Keratinocyte (primary cell): ENCODE results near the gene NMNAT2.

Experiments
- EZH2 ChIP-seq: IDR thresholded peaks from one replicate; pipeline ENCODE4 v1.6.1; 2012; ENCODE audit warnings: inconsistent platforms, mild to moderate bottlenecking, low read length, moderate library complexity
- TF ChIP-seq, protein P1 (sequence below), 3 experiments: IDR thresholded peaks in 1 of 3; conservative IDR thresholded peaks in 1 of 3; optimal IDR thresholded peaks in 1 of 3; 2 replicates in 2 of 3; 3 replicates in 1 of 3; pipeline versions ENCODE3 to v1.5.1; 2011; ENCODE audit warnings: low read length in 3 of 3, mild to moderate bottlenecking in 3 of 3, moderate library complexity in 2 of 3, control low read depth in 1 of 3, inconsistent platforms in 1 of 3; ENCODE audit not compliant: insufficient read depth in 2 of 3; ENCODE audit errors: extremely low read depth in 1 of 3

DNA sequence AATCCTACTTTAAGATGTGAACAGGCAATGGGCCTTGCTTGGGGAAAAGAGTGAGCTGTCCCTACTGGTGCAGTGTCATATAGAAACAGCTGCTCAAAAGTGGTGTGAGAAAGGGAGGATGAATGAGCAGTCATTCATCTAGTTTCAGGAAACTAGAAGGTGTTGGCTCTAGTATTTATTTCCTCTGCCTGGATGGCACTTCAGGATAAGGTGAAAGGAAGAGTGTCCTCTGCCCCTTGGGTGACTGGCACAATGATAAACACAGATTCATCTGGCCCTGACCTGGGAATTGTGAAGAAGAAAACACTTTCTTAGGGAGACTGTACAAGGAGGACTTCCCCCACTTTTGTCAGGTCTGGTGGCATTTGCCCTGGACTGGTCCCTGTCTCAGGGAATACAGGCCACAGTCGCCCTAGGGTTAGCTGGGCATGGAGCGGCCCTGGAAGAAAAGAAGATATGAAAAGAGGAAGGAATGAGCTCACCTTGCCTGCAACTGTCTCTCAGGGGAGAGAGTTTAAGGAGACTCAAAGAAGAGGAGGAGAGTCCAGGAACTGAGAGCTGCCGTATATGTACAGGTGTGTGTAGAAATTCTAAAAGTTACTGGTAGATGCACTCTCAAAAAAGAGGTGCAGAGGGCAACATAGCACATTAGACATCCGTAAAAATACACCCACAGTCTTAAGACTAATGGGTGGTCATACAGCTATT lies 13.8 kb upstream of the NMNAT2 start:
- TF ChIP-seq, protein P1, sequence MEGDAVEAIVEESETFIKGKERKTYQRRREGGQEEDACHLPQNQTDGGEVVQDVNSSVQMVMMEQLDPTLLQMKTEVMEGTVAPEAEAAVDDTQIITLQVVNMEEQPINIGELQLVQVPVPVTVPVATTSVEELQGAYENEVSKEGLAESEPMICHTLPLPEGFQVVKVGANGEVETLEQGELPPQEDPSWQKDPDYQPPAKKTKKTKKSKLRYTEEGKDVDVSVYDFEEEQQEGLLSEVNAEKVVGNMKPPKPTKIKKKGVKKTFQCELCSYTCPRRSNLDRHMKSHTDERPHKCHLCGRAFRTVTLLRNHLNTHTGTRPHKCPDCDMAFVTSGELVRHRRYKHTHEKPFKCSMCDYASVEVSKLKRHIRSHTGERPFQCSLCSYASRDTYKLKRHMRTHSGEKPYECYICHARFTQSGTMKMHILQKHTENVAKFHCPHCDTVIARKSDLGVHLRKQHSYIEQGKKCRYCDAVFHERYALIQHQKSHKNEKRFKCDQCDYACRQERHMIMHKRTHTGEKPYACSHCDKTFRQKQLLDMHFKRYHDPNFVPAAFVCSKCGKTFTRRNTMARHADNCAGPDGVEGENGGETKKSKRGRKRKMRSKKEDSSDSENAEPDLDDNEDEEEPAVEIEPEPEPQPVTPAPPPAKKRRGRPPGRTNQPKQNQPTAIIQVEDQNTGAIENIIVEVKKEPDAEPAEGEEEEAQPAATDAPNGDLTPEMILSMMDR (optimal IDR thresholded peaks at IDR 0.05 in 1 of 3, IDR thresholded peaks at IDR 0.05 in 1 of 3, conservative IDR thresholded peaks at IDR 0.05 in 1 of 3; ENCODE audit: extremely low read depth in 1 of 3, insufficient read depth in 2 of 3, low read length in 3 of 3), result no peak
- no peak for TF ChIP-seq EZH2
